Activated CD4-positive, alpha-beta memory T cell treated with anti-CD3 and anti-CD28 coated beads, Interleukin-2, amount 10 ng/mL, durations not matched to agents 7 days and 5 days (primary cell): ENCODE data around the gene SALL1. TPM values are rescaled to one million over a fixed set of nuclear protein-coding genes. Genes with fewer than 3 reads are reported as not detected.

Experiments
- CTCF ChIA-PET: fragments of 350-600 bp; sonication (Branson Sonifier 250); formaldehyde crosslinking; loops from one replicate; lab custom pipeline; 2021; ENCODE audit warnings: antibody characterized with exemption, inconsistent platforms; lab: Charles Lee
- POLR2A ChIA-PET: fragments of 350-600 bp; sonication (Branson Sonifier 250); formaldehyde crosslinking; loops from one replicate; lab custom pipeline; 2021; ENCODE audit warnings: antibody characterized with exemption; lab: Charles Lee
- DNase-seq: peaks from one replicate; pipeline ENCODE4 v3.0.0-alpha.2; 2020
- H3K27ac Mint-ChIP-seq: one replicate; pipeline ENCODE4 v1.8.0; 2021; ENCODE audit warnings: mild to moderate bottlenecking, mixed read lengths
- H3K27me3 Mint-ChIP-seq: one replicate; pipeline ENCODE4 v1.8.0; 2021; ENCODE audit warnings: mixed read lengths
- H3K36me3 Mint-ChIP-seq: one replicate; pipeline ENCODE4 v1.8.0; 2021; ENCODE audit warnings: low read depth, mixed read lengths
- H3K4me1 Mint-ChIP-seq: one replicate; pipeline ENCODE4 v1.8.0; 2021; ENCODE audit warnings: mixed read lengths
- H3K4me3 Mint-ChIP-seq: one replicate; pipeline ENCODE4 v1.8.0; 2021; ENCODE audit warnings: mild to moderate bottlenecking, mixed read lengths
- H3K9me3 Mint-ChIP-seq: one replicate; pipeline ENCODE4 v1.8.0; 2021; ENCODE audit warnings: mixed read lengths
- total RNA-seq, 2 experiments: library from RNA; stranded (reverse); gene quantifications; one replicate each; pipeline ENCODE4 v1.2.3, GENCODE V29; 2021

SALL1 gene
- total RNA-seq, 2 experiments from 2014 or later: not detected

GRCh38 chr16:51165043-51165442, 14.0 kb upstream of the SALL1 start:
- H3K4me3 Mint-ChIP-seq: no peak overlapping the region
- H3K9me3 Mint-ChIP-seq: no peaks in the 10 kb centered on the region
- DNase-seq: no peak
- ChIA-PET POLR2A (no interaction called here), CTCF (no interaction called here)
- no peaks in the 10 kb centered on the region for H3K36me3 Mint-ChIP-seq
- no peaks in the 10 kb centered on the region for H3K4me1 Mint-ChIP-seq
- H3K27me3 Mint-ChIP-seq: no peaks in the 10 kb centered on the region
- no peak overlapping the region for H3K27ac Mint-ChIP-seq

GRCh38 chr16:51164574-51164973, 13.5 kb upstream of the SALL1 start:
- POLR2A ChIA-PET: no interaction called here
- no peak for DNase-seq
- no peaks in the 10 kb centered on the region for H3K36me3 Mint-ChIP-seq
- no peaks in the 10 kb centered on the region for H3K27me3 Mint-ChIP-seq
- no peak overlapping the region for H3K4me3 Mint-ChIP-seq
- no peak overlapping the region for H3K27ac Mint-ChIP-seq
- no peaks in the 10 kb centered on the region for H3K4me1 Mint-ChIP-seq
- CTCF ChIA-PET: no interaction called here
- H3K9me3 Mint-ChIP-seq: no peaks in the 10 kb centered on the region

GRCh38 chr16:51163894-51164566, 13.0 kb upstream of the SALL1 start:
- H3K4me3 Mint-ChIP-seq: no peak overlapping the region
- no peaks in the 10 kb centered on the region for H3K4me1 Mint-ChIP-seq
- no peak overlapping the region for H3K27ac Mint-ChIP-seq
- DNase-seq: no peak
- CTCF ChIA-PET: no interaction called here
- H3K36me3 Mint-ChIP-seq: no peaks in the 10 kb centered on the region
- no peaks in the 10 kb centered on the region for H3K27me3 Mint-ChIP-seq
- POLR2A ChIA-PET: no interaction called here
- no peaks in the 10 kb centered on the region for H3K9me3 Mint-ChIP-seq

- DNase-seq: no peak
- Mint-ChIP-seq H3K36me3 (no peaks in the 10 kb centered on the region), H3K27ac (no peak overlapping the region), H3K4me1 (no peaks in the 10 kb centered on the region), H3K27me3 (no peaks in the 10 kb centered on the region), H3K4me3 (no peak overlapping the region), H3K9me3 (no peaks in the 10 kb centered on the region)
- ChIA-PET POLR2A (no interaction called here), CTCF (no interaction called here)
Measured at GRCh38 chr16:51163366-51163765, 12.3 kb upstream of the SALL1 start.

GRCh38 chr16:51161440-51162195, 10.5 kb upstream of the SALL1 start:
- no peaks in the 10 kb centered on the region for H3K9me3 Mint-ChIP-seq
- DNase-seq: no peak
- CTCF ChIA-PET: no interaction called here
- H3K4me3 Mint-ChIP-seq: no peak overlapping the region
- POLR2A ChIA-PET: no interaction called here
- no peak overlapping the region for H3K27ac Mint-ChIP-seq
- no peaks in the 10 kb centered on the region for H3K4me1 Mint-ChIP-seq
- H3K36me3 Mint-ChIP-seq: no peaks in the 10 kb centered on the region
- peaks cover 13% of the 10 kb centered on the region for H3K27me3 Mint-ChIP-seq

- DNase-seq: no peak
- POLR2A ChIA-PET: no interaction called here
- H3K4me1 Mint-ChIP-seq: no peaks in the 10 kb centered on the region
- H3K27ac Mint-ChIP-seq: no peak overlapping the region
- H3K4me3 Mint-ChIP-seq: no peak overlapping the region
- CTCF ChIA-PET: no interaction called here
- H3K9me3 Mint-ChIP-seq: no peaks in the 10 kb centered on the region
- H3K27me3 Mint-ChIP-seq: peaks cover 28% of the 10 kb centered on the region
- H3K36me3 Mint-ChIP-seq: no peaks in the 10 kb centered on the region
Measured at GRCh38 chr16:51159865-51160264, 8.8 kb upstream of the SALL1 start.

GRCh38 chr16:51159296-51159695, 8.2 kb upstream of the SALL1 start:
- Mint-ChIP-seq H3K9me3 (no peaks in the 10 kb centered on the region), H3K36me3 (no peaks in the 10 kb centered on the region), H3K27ac (no peak overlapping the region), H3K4me1 (no peaks in the 10 kb centered on the region), H3K27me3 (peaks cover 32% of the 10 kb centered on the region), H3K4me3 (no peak overlapping the region)
- DNase-seq: no peak
- POLR2A ChIA-PET: no interaction called here
- CTCF ChIA-PET: no interaction called here

GRCh38 chr16:51157698-51158097, 6.6 kb upstream of the SALL1 start:
- no peak overlapping the region for H3K27ac Mint-ChIP-seq
- no peak overlapping the region for H3K4me3 Mint-ChIP-seq
- H3K9me3 Mint-ChIP-seq: peaks cover 5% of the 10 kb centered on the region
- ChIA-PET CTCF (no interaction called here), POLR2A (no interaction called here)
- peaks cover 9% of the 10 kb centered on the region for H3K36me3 Mint-ChIP-seq
- H3K27me3 Mint-ChIP-seq: peaks cover 48% of the 10 kb centered on the region
- DNase-seq: no peak
- H3K4me1 Mint-ChIP-seq: peaks cover 6% of the 10 kb centered on the region

- peaks cover 9% of the 10 kb centered on the region for H3K36me3 Mint-ChIP-seq
- no peak for DNase-seq
- peaks cover 5% of the 10 kb centered on the region for H3K9me3 Mint-ChIP-seq
- H3K27ac Mint-ChIP-seq: no peak overlapping the region
- POLR2A ChIA-PET: no interaction called here
- peaks cover 6% of the 10 kb centered on the region for H3K4me1 Mint-ChIP-seq
- CTCF ChIA-PET: no interaction called here
- H3K4me3 Mint-ChIP-seq: no peak overlapping the region
- H3K27me3 Mint-ChIP-seq: peaks cover 50% of the 10 kb centered on the region
Measured at GRCh38 chr16:51156807-51157200, 5.7 kb upstream of the SALL1 start.

GRCh38 chr16:51155820-51156806, 5.0 kb upstream of the SALL1 start:
- CTCF ChIA-PET: no interaction called here
- no peak overlapping the region for H3K27ac Mint-ChIP-seq

GRCh38 chr16:51155199-51155607, 4.1 kb upstream of the SALL1 start:
- CTCF ChIA-PET: no interaction called here
- H3K4me1 Mint-ChIP-seq: peaks cover 6% of the 10 kb centered on the region
- H3K9me3 Mint-ChIP-seq: peaks cover 5% of the 10 kb centered on the region
- POLR2A ChIA-PET: no interaction called here
- peaks cover 9% of the 10 kb centered on the region for H3K36me3 Mint-ChIP-seq
- peaks cover 56% of the 10 kb centered on the region for H3K27me3 Mint-ChIP-seq
- H3K4me3 Mint-ChIP-seq: no peak overlapping the region
- no peak overlapping the region for H3K27ac Mint-ChIP-seq
- no peak for DNase-seq

More at GRCh38 chr16:51155820-51156806, 5.0 kb upstream of the SALL1 start:
- peaks cover 5% of the 10 kb centered on the region for H3K9me3 Mint-ChIP-seq
- H3K27me3 Mint-ChIP-seq: peaks cover 50% of the 10 kb centered on the region
- POLR2A ChIA-PET: no interaction called here
- DNase-seq: no peak
- peaks cover 6% of the 10 kb centered on the region for H3K4me1 Mint-ChIP-seq
- no peak overlapping the region for H3K4me3 Mint-ChIP-seq
- peaks cover 9% of the 10 kb centered on the region for H3K36me3 Mint-ChIP-seq

GRCh38 chr16:51154271-51155171, 3.5 kb upstream of the SALL1 start:
- H3K27me3 Mint-ChIP-seq: peaks cover 61% of the 10 kb centered on the region

More at GRCh38 chr16:51154271-51155171, 3.5 kb upstream of the SALL1 start:
- CTCF ChIA-PET: interaction anchor here (0.6 kb wide), 1 partner anchor 1037 kb away, joined by 3 read pairs; no protein-coding TSS in a partner anchor
- Mint-ChIP-seq H3K4me1 (peaks cover 6% of the 10 kb centered on the region), H3K9me3 (peaks cover 5% of the 10 kb centered on the region), H3K27ac (no peak overlapping the region), H3K4me3 (no peak overlapping the region), H3K36me3 (peaks cover 9% of the 10 kb centered on the region)
- DNase-seq: no peak
- POLR2A ChIA-PET: no interaction called here
